OCI-LY1 (cell line): Measurements from ENCODE around the gene RMND5B.

Experiments used
- H2AFZ ChIP-seq: fragments of 200-600 bp; sonication (generic), shearing (Covaris generic); 2 replicates; pipeline ENCODE4 v1.6.0; 2014; ENCODE audit warnings: antibody characterized with exemption, mild to moderate bottlenecking, low read length
- H3F3A ChIP-seq: fragments of 200-600 bp; sonication (generic), shearing (Covaris generic); 2 replicates; pipeline ENCODE4 v1.6.0; 2014; ENCODE audit warnings: mild to moderate bottlenecking, antibody characterized with exemption, low read length, moderate library complexity; ENCODE audit not compliant: insufficient read depth
- H3K27ac ChIP-seq: fragments of 200-600 bp; sonication (generic); 2 replicates; pipeline ENCODE4 v1.5.1; 2014; ENCODE audit warnings: low read length, mixed run types, mild to moderate bottlenecking, low read depth; ENCODE audit not compliant: poor library complexity, severe bottlenecking
- H3K27me3 ChIP-seq: fragments of 200-600 bp; sonication (generic); 2 replicates; pipeline ENCODE4 v1.6.0; 2014; ENCODE audit warnings: antibody characterized with exemption, mild to moderate bottlenecking, low read length, moderate library complexity; ENCODE audit not compliant: insufficient read depth
- H3K36me3 ChIP-seq: fragments of 200-600 bp; sonication (generic); 2 replicates; pipeline ENCODE4 v1.6.1; 2014; ENCODE audit warnings: mild to moderate bottlenecking, antibody characterized with exemption, low read length, moderate library complexity, mixed read lengths; ENCODE audit not compliant: insufficient read depth
- H3K4me1 ChIP-seq: fragments of 200-600 bp; sonication (generic); 2 replicates; pipeline ENCODE4 v1.5.1; 2014; ENCODE audit warnings: mild to moderate bottlenecking, low read length, moderate library complexity; ENCODE audit not compliant: insufficient read depth, severe bottlenecking
- H3K4me2 ChIP-seq: fragments of 200-600 bp; sonication (generic), shearing (Covaris generic); 2 replicates; pipeline ENCODE4 v1.6.1; 2014; ENCODE audit warnings: low read length
- H3K4me3 ChIP-seq: fragments of 200-600 bp; sonication (generic); 2 replicates; pipeline ENCODE4 v1.5.1; 2014; ENCODE audit warnings: low read length, low read depth, mild to moderate bottlenecking, mixed read lengths; ENCODE audit not compliant: poor library complexity, severe bottlenecking
- H3K79me2 ChIP-seq: fragments of 200-600 bp; shearing (Covaris generic); 2 replicates; pipeline ENCODE4 v1.6.1; 2016; ENCODE audit warnings: mixed run types, low read length, mixed read lengths; ENCODE audit not compliant: insufficient read depth
- H3K9ac ChIP-seq: fragments of 200-600 bp; sonication (generic), shearing (Covaris generic); 2 replicates; pipeline ENCODE4 v1.6.1; 2014; ENCODE audit warnings: mild to moderate bottlenecking, low read length, mixed read lengths
- H3K9me2 ChIP-seq: fragments of 200-600 bp; sonication (generic), shearing (Covaris generic); 2 replicates; pipeline ENCODE4 v1.6.1; 2014; ENCODE audit warnings: low read depth, mild to moderate bottlenecking, low read length, mixed read lengths
- H3K9me3 ChIP-seq: fragments of 200-600 bp; shearing (Covaris generic); 2 replicates; pipeline ENCODE4 v1.6.1; 2014; ENCODE audit warnings: low read length, mixed read lengths
- H4K20me1 ChIP-seq: fragments of 200-600 bp; sonication (generic), shearing (Covaris generic); 2 replicates; pipeline ENCODE4 v1.6.0; 2016; ENCODE audit warnings: mild to moderate bottlenecking, low read length; ENCODE audit not compliant: insufficient read depth
- CTCF ChIP-seq: fragments of 200-600 bp; sonication (generic), shearing (Covaris generic); IDR thresholded peaks from 2 replicates; pipeline ENCODE4 v1.5.1; 2017; ENCODE audit warnings: mild to moderate bottlenecking, antibody characterized with exemption, low read length, moderate library complexity, mixed read lengths
- EZH2 ChIP-seq: fragments of 200-600 bp; sonication (generic), shearing (Covaris generic); IDR thresholded peaks from 2 replicates; pipeline ENCODE4 v1.8.0; 2017; ENCODE audit warnings: borderline replicate concordance, mixed run types, mild to moderate bottlenecking, antibody characterized with exemption, low read length, moderate library complexity, mixed read lengths

The RMND5B gene

DNA sequence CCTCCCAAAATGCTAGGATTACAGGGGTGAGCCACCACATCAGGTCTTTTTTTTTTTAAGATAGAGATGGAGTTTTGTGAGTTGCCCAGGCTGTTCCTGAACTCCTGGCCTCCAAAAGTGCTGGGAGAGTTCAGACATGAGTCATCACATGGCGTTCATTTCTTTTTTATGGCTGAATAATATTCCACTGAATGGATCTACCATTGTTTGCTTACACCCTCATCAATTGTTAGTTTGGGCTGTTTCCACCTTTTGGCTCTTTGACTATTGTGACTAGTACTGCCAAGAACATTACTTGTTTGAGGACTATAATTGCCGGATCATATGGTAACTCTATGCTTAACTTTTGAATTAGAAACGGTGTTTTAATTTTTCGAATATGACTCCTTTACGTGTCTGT, 18.3 kb upstream of the RMND5B start:
- Histone ChIP-seq H3K9me2 (no peaks in the 10 kb centered on the region), H3K4me3 (peak overlapping the region; percentile 52), H3F3A (no peaks in the 10 kb centered on the region), H3K4me1 (peaks cover 38% of the 10 kb centered on the region), H3K4me2 (peak overlapping the region; percentile 67), H3K27me3 (peaks cover 21% of the 10 kb centered on the region), H3K27ac (no peak overlapping the region), H4K20me1 (no peaks in the 10 kb centered on the region), H2AFZ (no peak overlapping the region), H3K36me3 (no peaks in the 10 kb centered on the region; the same call in 1 of the 2 replicates), H3K9ac (no peak overlapping the region), H3K9me3 (no peaks in the 10 kb centered on the region), H3K79me2 (no peaks in the 10 kb centered on the region)
- TF ChIP-seq EZH2 (no peak), CTCF (no peak)

GRCh38 chr5:178113141-178113787, 17.6 kb upstream of the RMND5B start, which contains the start of gene N4BP3:
TSS of gene N4BP3 (plus strand) at chr5:178113532. CDS start at chr5:178119584, 6,052 bp downstream.
- Histone ChIP-seq H3K4me2 (peak within 1 kb of the TSS; percentile 79), H3K27me3 (peaks cover 21% of the 10 kb centered on the region), H4K20me1 (no peaks in the 10 kb centered on the region), H3K9me2 (no peaks in the 10 kb centered on the region), H3K9me3 (no peaks in the 10 kb centered on the region), H2AFZ (no peak within 1 kb of the TSS), H3K79me2 (no peaks in the 10 kb centered on the region), H3K4me1 (peaks cover 45% of the 10 kb centered on the region), H3K36me3 (no peaks in the 10 kb centered on the region; the same call in 1 of the 2 replicates), H3K9ac (peak within 1 kb of the TSS; percentile 89), H3K4me3 (peak within 1 kb of the TSS; percentile 90), H3F3A (no peaks in the 10 kb centered on the region), H3K27ac (peak within 1 kb of the TSS; percentile 97)
- TF ChIP-seq EZH2 (no peak), CTCF (peak; percentile 24; the same call in 1 of the 2 replicates)

DNA sequence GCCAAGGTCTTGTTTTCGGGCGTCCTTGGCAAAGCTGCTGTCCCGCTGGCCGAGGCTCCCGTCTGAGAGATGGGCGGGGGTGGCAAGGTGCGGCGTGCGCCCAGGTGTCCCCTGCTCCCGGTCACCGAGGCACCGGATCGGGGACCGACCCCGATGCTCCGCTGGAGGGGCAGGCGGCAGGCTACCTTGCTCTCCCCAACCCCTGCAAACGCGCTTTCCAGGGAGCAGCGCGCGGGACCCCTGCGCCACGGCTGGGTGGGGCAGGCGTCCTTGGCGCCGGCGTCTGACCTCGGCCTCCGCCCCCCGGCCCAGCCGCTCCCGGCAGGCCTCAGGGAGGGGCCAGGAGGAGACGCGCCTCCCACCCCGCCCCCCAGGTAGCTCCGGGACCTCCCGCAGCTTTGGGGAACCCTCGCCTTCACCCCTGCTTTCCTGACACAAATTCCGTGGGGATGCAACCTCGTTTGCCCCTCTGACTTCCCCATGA, 16.9 kb upstream of the RMND5B start:
- Histone ChIP-seq H3F3A (no peaks in the 10 kb centered on the region), H3K36me3 (no peaks in the 10 kb centered on the region; the same call in 1 of the 2 replicates), H3K9me2 (no peaks in the 10 kb centered on the region), H3K27ac (peak overlapping the region; percentile 97), H3K9ac (peak overlapping the region; percentile 89), H3K79me2 (no peaks in the 10 kb centered on the region), H3K27me3 (peaks cover 21% of the 10 kb centered on the region), H3K9me3 (no peaks in the 10 kb centered on the region), H3K4me3 (peak overlapping the region; percentile 90), H2AFZ (no peak overlapping the region), H4K20me1 (no peaks in the 10 kb centered on the region), H3K4me2 (peak overlapping the region; percentile 79), H3K4me1 (peaks cover 52% of the 10 kb centered on the region)
- no peak for TF ChIP-seq EZH2
- no peak for TF ChIP-seq CTCF
